NCI-H2081 treated with DMSO at 0.1 percent for 48 hours (cell line): ENCODE measurements around the gene FOXA1.

Experiments used
- DNase-seq: peaks from one replicate; lab custom pipeline; 2025; lab: John Stamatoyannopoulos, UW

The FOXA1 gene

DNA sequence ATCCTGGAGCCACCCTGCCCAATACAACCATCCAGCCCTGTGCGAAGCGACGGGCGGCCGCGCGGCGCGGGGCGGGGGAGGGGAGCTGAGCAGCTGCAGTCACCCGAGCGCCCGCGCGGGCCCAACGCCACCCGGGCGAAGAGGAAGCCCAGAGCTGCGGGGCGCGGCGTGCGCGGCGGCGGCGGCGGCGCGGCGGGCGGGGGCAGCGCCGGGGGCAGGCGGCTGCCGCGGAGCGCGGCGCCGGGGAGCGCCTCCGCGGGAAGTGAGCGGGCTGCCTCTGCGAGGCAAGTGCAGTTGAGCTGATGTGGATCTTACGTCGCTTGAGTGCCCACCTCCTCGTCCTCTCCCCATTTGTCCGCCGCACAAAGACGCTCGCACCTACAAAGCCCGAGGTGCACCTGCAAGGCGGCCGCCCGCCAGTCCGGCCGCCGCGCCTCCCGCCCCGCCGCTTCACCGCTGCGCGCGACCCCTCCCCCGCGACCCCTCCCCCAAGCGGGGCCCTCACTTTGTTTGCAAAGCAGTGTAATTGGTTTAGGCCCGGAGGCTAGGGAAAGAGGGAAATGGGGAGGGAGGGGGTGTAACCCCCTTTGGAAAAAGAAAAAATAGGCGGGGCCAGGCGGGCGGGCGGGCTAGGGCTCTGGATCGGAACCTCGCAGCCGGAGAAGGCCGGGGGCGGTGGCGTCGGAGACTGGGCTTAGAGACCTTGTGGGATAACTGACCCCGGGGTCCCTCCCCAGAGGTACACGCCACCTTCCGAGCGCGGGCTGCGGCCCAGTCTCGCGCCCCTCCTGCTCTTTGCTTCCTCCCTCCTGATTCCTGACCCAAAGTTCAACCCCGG is at the start of gene FOXA1, which contains the start of gene TTC6:
Gene FOXA1 (minus strand): TSS at position 279 of the 838 bp plus-strand sequence. CDS start 277 bp downstream, at position 2.
Gene TTC6 (plus strand): TSS at position 659 of the 838 bp plus-strand sequence. CDS start 26,436 bp downstream, outside the sequence.
- DNase-seq, result peak; percentile 70

DNA sequence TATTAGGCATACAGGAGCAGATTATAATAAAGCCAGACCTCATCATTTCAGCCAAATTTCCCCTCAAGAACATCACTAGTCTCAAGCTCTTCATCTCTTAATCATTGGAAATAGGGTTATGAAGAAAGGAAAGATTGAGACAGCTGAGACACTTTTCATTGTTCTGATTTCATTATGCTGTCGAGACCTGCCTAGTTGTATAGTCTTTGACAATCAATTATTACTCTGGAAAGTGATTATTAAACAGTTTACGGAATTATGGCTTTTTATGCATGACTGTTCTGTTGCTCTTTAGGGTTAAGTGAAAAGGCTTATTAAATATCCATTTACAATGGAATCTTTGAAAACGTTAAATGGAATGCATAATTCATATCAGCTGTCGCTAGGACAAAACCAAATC is 48.7 kb upstream of the FOXA1 start:
- no peak for DNase-seq

DNA sequence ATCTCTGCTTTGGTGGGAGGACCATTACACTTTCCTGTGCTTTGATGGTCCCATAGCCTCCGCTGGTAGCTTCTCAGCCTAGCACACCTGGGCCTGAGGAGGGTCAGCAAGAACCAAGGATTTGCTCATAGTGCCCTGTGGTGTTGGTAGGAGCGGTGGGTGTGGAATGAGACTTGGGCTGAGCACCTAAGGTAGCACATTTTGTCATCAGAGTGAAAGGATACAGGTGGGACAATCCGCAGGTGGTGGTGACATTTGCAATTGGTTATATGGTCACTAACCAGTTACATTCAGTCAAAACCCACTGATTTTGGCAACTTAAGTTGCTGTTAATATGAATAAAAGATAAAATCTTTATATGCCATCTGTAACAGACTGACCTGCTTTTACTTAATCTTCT is 47.1 kb upstream of the FOXA1 start:
- DNase-seq, result no peak

DNA sequence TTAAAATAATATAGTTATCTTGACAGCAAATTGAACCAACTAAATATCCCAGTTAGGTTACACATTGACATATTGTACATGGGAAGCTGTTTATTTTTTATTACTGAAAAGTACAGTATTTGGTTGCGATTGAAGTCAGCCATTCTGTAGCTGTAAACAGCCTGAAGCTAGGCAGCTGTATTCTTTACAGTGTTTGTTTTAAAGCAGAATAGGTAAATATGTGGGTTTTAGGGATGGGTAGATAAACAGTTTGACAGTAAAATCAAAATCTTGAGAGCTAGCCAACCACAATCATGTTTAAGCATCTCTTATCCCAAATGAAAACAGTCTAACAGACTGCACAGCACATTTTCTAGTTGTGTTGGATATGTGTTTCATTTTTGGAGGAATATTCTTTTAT is 46.1 kb upstream of the FOXA1 start:
- no peak for DNase-seq

DNA sequence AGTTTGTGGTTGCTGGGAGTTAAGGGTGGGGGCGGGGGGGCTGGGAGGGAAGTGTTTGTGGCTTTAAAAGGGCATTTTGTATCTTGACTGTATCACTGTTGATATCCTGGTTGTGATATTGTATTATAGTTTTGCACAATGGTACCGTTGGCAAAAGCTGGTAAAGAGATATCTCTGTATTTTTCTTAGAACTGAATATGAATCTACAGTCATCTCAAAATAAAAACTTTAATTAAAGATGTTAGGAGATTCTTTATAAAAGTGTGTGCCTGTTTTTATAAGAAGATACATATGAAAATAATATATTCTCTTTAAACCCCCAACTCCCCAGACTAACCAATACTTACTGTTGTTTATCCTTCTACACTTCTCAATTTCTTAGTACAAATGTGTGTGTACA is 43.5 kb upstream of the FOXA1 start:
- DNase-seq, result no peak

DNA sequence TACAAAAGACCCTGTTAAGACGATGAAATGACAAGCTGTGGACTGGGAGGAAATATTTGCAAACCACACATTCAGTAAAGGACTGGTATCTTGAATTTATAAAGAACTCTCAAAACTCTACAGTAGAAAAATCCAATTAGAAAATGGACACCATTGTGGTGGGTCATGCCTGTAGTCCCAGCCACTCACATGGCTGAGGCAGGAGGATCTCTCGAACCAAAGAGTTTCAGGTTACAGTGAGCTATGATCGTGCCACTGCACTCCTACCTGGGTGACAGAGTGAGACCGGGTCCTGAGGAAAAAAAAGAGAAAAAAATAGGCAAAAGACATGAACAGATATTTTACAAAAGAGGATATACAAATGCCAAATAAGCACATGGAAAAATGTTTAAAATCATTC is 42.3 kb upstream of the FOXA1 start:
- DNase-seq, result no peak

DNA sequence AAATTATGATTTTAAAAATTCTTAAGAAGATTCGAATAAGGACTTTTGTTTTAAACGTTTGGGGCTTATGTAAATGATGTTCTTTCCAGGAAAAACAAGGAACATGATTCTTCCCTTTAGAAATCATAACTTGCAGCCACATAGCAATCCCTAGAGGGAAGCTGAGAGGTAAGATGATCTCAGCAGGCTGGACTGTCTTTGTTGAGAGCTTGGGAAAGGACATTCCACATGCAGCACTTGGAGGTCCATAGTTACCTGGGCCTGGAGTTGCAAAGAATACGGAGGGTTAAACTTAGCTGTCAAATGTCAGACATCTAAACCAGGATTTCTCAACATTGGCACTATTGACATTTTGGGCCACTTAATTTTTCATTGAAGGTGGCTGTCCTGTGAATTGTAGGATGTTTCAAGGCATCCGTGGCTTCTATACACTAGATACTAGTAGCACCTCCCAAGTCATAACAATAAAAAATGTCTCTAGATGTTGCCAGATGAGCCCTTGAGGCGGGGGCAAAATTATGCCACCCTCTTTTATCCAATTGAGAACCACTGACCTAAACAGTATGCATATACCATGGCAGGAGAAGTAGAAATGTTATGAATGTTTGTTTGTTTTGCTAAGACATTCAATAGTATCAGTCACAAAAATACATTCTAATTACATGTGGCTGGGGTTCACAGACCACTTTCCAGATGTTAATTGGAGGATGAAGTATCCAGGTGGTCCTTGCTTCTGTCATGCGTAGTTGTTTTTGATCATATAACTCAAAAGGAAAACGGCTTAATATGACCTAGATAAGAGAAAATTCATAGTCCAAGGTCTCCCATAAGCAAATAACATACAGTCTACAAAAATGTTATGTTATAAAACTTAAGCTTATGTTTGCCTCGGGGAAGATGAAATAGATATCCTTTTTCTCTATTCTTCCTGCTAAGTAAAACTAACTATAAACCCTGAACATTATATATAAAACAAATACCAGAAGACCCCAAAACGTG is 30.8 kb upstream of the FOXA1 start:
- DNase-seq, result no peak

DNA sequence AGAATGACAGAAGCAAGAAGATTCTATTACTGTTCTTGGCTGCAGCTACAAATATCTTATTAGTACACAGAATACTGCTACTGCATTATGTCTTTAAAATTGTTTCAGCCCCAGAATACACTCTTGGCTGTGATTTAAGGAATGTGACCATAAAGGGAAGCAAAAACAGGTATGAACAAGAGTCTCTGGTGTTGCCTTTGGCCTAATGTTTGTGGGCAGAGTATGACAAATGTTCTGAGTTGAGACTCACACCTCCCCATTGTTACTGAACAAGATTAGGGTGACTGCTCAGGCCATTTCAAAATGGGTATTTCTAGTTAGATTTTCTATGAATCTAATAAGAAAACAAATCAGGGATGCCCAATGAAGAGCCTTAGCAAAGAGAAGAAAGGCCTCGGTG is 28.9 kb upstream of the FOXA1 start:
- DNase-seq, result no peak

DNA sequence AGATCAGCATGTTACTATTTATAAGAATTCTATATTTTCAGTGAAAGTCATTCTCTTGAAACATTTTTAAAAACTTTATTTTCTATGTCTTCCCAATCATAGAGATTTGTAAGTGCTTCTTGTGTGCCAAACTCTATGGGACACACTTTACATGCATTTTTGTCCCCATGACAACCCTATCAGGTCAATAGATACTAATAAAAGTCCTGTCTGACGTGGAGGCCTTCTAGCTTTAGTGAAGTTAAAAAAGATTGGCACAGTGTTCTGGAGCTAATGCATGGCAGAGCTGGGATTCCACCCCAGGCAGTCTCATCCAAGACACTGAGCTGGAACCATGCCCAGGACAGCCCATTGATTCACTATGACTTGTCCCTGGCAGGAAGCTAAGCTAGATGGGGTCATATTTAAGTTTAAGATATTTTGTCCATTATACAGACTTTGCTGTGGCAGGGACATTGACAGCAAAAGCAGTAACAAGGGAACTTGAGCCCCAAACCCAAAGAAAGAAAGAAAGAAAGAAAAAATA is 28.4 kb upstream of the FOXA1 start:
- no peak for DNase-seq

DNA sequence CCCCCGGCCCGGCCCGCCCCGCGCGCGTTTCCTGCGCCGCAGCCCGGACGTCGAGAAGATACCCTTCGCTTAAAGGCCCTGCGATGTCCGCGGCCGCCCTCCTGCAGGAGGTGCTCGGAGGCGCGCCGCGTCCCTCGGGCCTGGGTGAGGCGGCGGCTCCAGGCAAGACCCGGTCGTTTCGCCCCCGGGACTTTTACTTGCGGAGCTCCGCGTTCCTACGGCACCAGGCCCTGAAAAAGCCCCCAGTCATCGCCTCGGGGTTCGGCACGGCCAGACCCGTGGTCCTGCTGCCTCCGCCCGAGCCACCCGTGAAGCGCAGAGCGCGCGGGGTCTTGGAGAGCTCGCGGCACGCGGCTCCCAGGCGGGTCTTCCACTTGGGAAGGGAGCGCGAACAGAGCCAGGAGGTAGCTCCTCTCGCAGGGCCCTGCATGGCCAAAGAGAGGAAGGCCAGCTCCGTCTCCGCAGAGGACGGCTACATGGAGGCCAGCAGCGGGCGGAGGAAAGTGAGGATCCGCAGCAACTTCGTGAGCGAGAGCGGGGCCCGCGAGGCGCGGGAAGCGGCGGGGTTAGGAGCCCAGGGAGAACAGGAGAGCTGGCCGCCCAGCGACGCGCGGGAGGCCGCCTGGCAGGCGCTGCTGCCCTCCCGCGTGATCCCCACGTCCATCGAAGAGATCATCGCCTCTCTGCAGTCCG is 27.3 kb upstream of the FOXA1 start:
- DNase-seq, result no peak

DNA sequence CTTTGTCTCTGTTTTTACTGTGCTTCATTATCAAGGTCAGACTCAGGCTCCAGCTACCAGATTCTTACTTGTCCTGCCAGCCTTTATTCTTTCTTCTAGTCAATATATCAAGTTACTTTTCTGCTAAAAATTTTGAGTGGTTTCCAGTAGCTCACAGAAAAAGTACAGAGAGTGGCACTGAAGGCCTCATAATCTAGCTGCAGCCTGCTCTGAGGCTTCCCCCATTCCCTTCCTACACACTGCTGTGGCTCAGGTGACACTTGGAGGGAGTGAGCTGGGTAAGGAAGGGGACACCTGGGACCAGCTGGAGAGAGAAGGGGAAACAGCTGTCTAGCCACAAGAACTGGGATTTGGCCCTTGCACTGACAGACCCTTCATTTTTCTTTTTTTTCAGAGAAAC is 25.8 kb upstream of the FOXA1 start:
- no peak for DNase-seq

DNA sequence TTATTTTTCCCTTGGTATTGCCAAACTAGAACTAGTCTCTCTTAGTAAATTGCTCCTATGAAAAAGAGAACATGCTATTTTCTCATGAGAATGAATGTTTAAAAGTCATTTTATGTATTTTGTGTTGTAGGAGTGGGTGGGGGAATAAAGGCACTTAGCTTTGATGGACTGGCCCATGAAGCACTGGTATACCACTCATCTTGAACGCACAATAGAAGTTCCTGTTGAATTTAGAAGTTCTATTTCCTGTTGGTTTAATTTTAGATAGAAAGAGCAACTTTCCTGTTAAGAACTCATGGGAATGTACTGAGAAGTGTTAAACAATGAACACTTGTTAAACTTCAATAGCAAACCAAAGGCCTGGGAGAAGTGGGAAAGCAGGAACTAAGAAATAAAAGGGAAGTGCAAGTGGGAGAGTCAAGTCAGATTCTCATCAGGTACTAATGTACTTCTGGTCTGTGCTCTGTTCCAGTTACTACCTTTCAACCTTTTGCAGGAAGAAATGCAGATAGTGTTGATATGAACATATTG is 23.5 kb upstream of the FOXA1 start:
- no peak for DNase-seq

DNA sequence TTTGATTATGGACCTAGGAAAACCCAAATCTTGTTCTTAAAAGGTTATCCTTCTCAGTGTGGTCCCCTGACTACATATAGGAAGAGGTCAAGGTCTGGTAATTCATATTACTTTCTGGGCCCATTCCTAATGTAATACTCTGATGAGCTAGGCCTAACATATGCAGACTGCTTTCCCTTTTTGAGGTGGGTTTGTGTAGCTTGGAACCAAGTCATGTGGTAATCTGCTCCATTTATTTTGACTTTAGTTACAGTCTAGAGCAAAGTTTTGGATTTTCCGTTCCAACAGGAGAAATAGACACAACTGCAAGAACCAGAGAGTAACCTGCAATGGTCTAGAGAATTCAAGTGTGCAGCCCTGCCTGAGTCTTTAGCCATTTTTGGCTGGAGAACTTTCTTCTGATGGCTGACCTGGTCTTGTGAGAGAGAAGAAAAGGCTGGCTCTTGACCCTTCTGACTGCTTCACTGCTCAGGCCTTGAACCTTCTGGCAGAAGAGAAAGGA is 22.9 kb upstream of the FOXA1 start:
- no peak for DNase-seq

DNA sequence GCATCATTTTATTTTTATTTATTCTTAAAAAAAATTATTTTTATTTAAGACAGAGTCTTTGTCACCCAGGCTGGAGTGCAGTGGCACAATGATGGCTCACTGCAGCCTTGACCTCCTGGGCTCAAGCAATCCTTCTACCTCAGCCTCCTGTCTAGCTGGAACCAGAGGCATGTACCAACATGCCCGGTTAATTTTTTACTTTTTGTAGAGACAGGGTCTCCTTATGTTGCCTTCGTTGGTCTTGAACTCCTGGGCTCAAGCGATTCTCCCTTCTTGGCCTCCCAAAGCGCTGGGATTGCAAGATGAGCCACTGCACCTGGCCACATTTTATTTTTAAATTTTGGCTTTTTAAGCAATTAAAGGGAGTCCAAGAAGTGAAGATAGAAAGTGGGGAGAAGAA is 21.8 kb upstream of the FOXA1 start:
- DNase-seq, result no peak

DNA sequence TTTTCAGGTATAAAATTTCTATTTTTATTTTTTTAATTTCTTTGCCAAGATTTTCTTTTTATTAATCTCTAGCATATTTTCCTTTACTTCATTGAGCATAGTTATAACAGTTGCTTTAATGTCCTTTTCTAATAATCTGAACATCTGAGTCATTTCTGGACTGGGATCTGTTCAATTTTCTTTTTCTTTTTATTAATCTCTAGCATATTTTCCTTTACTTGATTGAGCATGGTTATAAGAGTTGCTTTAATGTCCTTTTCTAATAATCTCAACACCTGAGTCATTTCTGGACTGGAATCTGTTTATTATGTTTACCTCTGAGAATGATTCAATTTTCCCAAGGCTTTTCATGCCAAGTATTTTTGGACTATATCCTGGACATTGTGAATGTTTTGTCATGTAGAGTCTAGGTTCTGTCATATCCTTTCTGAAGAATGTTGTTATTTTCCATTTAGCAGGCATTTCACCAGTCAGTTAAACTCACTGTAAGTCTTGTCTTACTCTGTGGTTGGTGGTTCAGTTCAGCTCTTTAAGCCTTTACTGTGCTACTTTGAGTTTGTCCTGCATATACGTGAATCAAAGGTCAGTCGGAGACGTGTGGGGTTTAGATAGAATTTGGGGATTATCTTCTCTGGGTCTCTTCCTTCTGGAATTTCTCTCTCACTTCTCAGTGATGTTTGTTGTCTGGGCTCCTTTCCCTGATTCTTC is 20.7 kb upstream of the FOXA1 start:
- DNase-seq, result no peak

DNA sequence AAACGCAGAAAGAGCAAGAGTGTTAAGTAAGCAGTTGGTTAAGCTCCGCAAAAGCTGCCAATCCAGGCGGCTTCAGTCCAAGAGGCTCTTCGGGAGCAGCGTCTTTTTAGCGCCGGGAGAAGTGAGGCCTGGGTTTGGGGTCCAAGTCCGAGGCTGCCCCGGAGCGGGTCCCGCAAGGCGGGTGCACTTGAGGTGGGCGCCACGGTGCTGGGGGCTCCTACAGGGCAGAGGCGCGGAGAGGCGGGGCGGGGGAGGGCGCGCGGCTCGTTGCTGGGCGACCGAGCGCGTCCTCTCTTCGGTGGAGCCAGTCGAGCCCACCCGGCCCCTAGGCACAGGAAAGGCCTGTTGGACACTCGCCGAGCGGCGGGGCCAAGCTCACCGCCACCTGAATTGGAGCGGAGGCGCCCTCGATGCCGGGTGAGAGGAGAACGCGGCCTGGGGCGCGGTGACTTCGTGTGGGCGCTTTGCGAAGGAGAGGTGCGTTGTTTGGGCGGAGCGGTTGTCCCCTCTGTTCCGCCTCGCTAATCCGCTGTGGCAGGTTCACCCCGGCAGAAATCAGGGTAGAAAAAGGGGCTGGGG is 16.0 kb upstream of the FOXA1 start:
- DNase-seq, result no peak

DNA sequence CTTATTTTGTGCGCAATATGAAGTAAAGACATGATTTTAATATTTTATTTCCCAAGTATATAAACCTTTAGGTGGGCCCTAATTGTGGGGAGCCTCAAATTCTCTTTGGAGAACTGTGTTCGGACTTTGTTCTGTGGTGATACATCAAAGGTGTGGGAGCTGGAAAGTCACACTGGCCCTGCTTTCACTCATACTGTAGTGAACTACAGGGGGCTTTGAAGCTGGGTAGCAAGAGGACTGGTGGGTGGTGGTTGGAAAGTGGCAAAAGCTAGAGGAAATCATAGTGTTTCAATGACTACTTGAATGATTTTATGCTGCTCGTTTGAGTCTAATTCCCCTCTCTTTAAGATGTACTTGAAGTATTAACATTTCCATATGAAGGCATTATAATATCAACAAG is 13.6 kb upstream of the FOXA1 start:
- DNase-seq, result no peak

DNA sequence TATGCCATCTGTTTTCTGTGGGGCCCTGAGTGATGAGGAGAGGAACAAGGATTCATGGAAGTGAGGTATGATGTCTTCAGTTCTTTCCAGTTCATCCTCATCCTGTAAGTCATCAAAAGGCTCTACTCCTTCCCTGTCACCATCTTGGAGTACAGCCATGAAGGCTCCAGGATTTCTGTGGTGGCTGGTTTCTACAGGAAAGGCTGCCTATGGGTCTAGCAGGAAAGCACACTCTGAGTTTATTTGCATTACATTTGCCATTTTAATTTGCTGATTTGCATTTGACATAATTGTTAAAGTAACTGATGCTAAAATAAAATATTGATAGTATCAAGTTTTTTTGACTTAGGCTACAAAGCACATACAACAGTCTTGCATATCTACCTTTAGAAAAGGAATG is 11.6 kb upstream of the FOXA1 start:
- DNase-seq, result no peak

DNA sequence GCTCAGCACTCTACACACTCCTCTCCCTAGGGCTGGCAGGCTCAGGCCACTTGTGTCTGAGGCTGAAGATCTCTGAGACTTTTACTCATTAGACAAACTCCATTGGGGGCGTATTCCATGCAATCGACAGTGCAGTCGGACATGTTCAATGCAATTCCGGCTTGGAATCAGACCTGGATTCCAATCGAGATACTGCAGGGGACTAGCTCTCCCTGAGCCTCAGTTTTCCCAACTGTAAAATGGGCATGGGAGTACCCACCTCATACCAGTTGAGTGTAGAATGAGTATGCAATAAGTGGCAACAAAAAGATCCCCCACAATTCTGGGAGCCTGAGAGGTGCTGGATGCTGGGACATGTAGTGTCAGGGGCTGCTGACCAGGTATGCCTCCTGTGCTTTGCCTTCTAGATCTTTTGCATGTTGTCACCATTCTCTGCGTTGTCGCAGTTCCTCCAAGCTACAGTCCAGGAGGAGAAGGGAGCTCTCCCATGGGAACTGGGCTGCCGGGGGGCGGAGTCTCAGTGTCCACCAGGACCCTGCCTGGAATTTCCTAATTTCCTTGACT is 8.7 kb upstream of the FOXA1 start:
- no peak for DNase-seq
